Measurements from ENCODE around the gene CNOT9. TPM values are rescaled to one million over a fixed set of nuclear protein-coding genes. Genes with fewer than 3 reads are reported as not detected.

CNOT9 gene
- total RNA-seq, 1 experiment from 2014 or later: 111 TPM

- DNase-seq (ENCODE audit: low spot score): no peak
These were observed 76.1 kb downstream of the CNOT9 start for GRCh38 chr2:218644721-218645120.

DNA sequence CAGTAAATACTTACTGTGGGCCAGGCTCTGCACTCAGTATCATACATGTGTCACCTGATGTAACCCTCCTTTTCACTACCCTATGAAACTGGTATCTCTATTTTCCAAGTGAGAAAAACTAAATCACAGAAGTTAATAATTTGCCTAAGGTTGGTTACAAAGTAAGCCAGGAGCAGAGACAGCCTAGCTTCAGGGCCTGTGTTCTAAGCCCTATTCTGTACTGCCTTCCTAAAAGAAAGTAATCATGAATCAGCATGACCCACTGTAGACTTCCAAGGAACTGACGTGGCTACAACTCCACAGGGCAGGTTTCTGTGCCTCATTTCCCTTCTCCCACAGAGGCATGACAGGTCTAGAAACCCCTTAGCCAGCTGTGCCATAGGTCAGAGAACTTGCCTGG, 76.5 kb downstream of the CNOT9 start:
- no peak for DNase-seq (ENCODE audit: low spot score)

Other genes with a start within 250 kb of the CNOT9 start
- not detected in 2 replicates for gene CATIP, start 212.0 kb upstream of the CNOT9 start, total RNA-seq (2014; rRNA removed; shearing (Covaris generic))
- gene SLC11A1, start 186.6 kb upstream of the CNOT9 start, total RNA-seq (2014; rRNA removed; shearing (Covaris generic)): 0.04 and 0.10 TPM in 2 replicates
- 19.7 and 34.1 TPM in 2 replicates for gene CTDSP1, start 169.0 kb upstream of the CNOT9 start, total RNA-seq (2014; rRNA removed; shearing (Covaris generic))
- gene VIL1, start 149.7 kb upstream of the CNOT9 start, total RNA-seq (2014; rRNA removed; shearing (Covaris generic)): not detected in 2 replicates
- 7.6 and 14.7 TPM in 2 replicates for gene USP37, start 488 bp upstream of the CNOT9 start, total RNA-seq (2014; rRNA removed; shearing (Covaris generic))
- 0.29 and 1.3 TPM in 2 replicates for gene PLCD4, start 39.1 kb downstream of the CNOT9 start, total RNA-seq (2014; rRNA removed; shearing (Covaris generic))
- gene ZNF142, start 90.8 kb downstream of the CNOT9 start, total RNA-seq (2014; rRNA removed; shearing (Covaris generic)): 4.2 and 6.8 TPM in 2 replicates
- 15.9 and 28.1 TPM in 2 replicates for gene BCS1L, start 90.8 kb downstream of the CNOT9 start, total RNA-seq (2014; rRNA removed; shearing (Covaris generic))
- gene RNF25, start 103.2 kb downstream of the CNOT9 start, total RNA-seq (2014; rRNA removed; shearing (Covaris generic)): 35.2 and 59.5 TPM in 2 replicates
- gene STK36, start 103.2 kb downstream of the CNOT9 start, total RNA-seq (2014; rRNA removed; shearing (Covaris generic)): 10.4 and 19.5 TPM in 2 replicates
- 17.0 and 19.5 TPM in 2 replicates for gene TTLL4, start 142.0 kb downstream of the CNOT9 start, total RNA-seq (2014; rRNA removed; shearing (Covaris generic))
- 0.21 TPM in 1 of 2 replicates, not detected in the other for gene CYP27A1, start 213.3 kb downstream of the CNOT9 start, total RNA-seq (2014; rRNA removed; shearing (Covaris generic))

Data from H4 (cell line).